Epithelial cell of esophagus (primary cell): ENCODE measurements around the gene MRPL34.

Experiments used
- DNase-seq: peaks from one replicate; pipeline ENCODE4 v3.0.0; 2010; ENCODE audit warnings: low read depth
- H3K4me3 ChIP-seq: 2 replicates; pipeline ENCODE4 v1.5.1; 2011; ENCODE audit warnings: mild to moderate bottlenecking, low read length, control low read depth
- CTCF ChIP-seq: IDR thresholded peaks from 2 replicates; pipeline ENCODE4 v1.5.1; 2011; ENCODE audit warnings: low read depth, mild to moderate bottlenecking, low read length, control low read depth, inconsistent platforms; ENCODE audit not compliant: insufficient read depth; ENCODE audit errors: missing control alignments

The MRPL34 gene

GRCh38 chr19:17296273-17296672 lies 9.4 kb upstream of the MRPL34 start:
- DNase-seq, result peak; percentile 71
- TF ChIP-seq CTCF, result peak; percentile 25

GRCh38 chr19:17296976-17297375 lies 8.7 kb upstream of the MRPL34 start:
- peak; percentile 87 for DNase-seq
- no peak overlapping the region for H3K4me3 ChIP-seq
- no peak for TF ChIP-seq CTCF

More at GRCh38 chr19:17296273-17296672, 9.4 kb upstream of the MRPL34 start:
- H3K4me3 ChIP-seq, result no peak overlapping the region

GRCh38 chr19:17300992-17301619 lies 4.6 kb upstream of the MRPL34 start:
- H3K4me3 ChIP-seq, result no peak overlapping the region
- TF ChIP-seq CTCF, result no peak
- no peak for DNase-seq

GRCh38 chr19:17302391-17303166 lies 3.1 kb upstream of the MRPL34 start:
- TF ChIP-seq CTCF, result no peak
- H3K4me3 ChIP-seq, result peak overlapping the region; percentile 69
- no peak for DNase-seq

- peak; percentile 96 for DNase-seq
- TF ChIP-seq CTCF, result no peak
- peak within 1 kb of the TSS; percentile 69 for H3K4me3 ChIP-seq
Measured at GRCh38 chr19:17303167-17303939, 2.3 kb upstream of the MRPL34 start, which contains the start of gene ABHD8. Gene ABHD8 (minus strand): TSS chr19:17303425. CDS start chr19:17301616, 1,809 bp downstream.

GRCh38 chr19:17303940-17304267 lies 1.8 kb upstream of the MRPL34 start:
- TF ChIP-seq CTCF, result no peak
- DNase-seq, result peak; percentile 71
- H3K4me3 ChIP-seq, result no peak overlapping the region
